HG02970 (cell line): ENCODE data around the gene CHRNB2.

ENCODE experiments used
- ATAC-seq: cut with Tn5 transposase; IDR thresholded peaks from one replicate; pipeline ENCODE4 v1.9.1; 2021; ENCODE audit warnings: mild to moderate bottlenecking, moderate library complexity, moderate number of reproducible peaks; ENCODE audit not compliant: unreplicated experiment, low FRiP score

CHRNB2 gene

DNA sequence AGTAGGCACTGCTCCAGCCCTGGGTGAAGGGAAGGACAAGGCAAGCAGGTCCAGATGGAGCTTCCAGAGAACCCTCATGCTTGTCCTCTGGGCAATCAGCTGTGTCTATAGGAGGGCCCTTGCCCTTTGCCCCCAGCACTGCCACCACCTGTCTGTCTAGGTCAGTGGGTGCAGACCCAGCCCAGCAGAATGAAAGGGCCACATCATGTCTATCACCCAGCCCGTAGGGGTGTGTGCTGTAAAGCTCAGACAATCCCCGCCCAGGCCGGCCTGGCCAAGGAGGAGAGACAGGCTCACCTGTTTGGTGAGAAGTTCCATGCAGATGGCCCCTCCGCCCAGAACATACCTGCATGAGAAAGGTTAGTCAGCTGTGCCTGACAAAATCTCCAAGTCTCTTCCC lies 16.1 kb upstream of the CHRNB2 start:
- no peak for ATAC-seq

DNA sequence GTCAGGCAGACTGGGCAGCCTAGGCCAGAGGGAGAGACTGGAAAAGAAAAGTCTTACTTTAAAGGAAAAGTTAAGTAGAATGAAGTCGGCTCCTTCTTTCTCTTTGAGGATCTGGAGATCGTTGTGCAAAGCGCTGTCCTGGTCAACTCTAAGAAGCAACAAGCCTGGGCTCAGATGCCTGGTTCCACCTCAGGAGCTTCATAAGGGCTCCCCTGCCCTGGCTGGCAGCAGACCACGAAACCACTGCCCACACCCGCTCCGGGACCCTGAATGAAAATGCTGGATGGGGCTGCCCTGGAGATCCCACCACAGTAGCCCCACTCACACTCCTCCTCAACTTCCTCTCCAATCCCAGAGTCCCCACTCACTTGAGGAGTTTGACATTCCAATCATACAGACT lies 15.5 kb upstream of the CHRNB2 start:
- ATAC-seq = no peak

DNA sequence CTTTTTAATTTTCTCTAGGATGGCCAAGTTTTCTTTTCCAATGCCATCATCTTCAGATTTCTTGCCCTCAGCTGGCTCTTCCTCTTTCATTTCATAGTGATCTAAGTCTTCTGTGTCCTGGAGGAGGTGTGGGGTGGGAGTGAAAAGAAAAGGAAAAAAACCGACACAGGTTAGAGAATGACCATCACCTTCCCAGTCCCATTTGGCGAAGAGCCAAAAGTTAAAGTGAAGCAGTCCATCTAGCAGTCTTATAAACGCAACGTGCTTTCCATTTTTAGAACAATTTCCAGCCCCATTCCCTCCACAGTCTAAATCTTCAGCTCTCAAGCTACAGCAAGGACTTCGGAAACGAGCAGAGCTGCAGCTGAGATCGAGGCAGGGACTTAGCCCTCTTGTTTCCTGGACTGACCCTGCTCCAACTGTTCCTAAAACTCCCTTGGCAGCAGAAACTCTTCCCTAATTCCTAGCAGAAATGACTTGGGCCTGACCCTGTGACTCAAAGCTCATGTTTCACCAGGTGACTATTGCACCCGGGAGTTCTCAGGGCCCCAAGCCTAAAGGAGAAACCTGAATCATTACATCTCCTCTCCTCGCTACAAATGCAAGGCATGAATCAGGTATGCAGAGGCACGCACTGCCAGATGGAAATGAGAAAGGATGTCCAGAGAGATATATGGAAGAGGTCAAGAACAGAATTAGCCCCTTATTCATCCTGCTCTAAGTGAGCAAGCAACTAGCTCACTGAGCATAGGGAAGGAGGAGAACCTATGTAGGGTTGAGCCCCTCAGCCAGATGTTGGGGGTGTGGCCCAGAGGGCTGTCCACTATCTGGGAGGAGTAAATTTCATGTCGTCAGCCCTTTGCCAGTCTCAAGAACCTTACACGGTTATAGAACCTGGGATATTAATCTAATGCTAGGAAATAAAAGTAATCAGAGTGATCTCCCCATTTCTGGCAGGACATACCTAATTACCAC lies 14.2 kb upstream of the CHRNB2 start:
- no peak for ATAC-seq

DNA sequence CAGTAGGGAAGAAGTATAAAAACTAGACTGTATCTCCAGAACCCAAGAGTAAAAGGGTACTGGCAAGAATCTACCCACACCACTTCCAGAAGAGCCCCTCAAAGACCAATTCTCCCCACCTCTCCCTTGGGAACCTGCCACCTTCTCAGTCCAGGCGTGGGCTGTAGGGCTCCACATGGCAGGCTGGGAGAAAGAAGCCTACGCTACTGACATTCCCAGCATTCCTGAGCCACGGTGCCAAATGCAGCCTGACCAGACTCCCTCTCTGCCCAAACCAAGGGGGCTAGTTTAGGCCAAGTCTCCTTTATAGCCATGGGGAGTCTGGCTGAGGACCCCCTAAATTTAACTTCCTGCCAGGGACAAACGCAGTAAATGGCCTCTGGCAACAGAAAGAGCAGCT lies 11.2 kb upstream of the CHRNB2 start:
- no peak for ATAC-seq

DNA sequence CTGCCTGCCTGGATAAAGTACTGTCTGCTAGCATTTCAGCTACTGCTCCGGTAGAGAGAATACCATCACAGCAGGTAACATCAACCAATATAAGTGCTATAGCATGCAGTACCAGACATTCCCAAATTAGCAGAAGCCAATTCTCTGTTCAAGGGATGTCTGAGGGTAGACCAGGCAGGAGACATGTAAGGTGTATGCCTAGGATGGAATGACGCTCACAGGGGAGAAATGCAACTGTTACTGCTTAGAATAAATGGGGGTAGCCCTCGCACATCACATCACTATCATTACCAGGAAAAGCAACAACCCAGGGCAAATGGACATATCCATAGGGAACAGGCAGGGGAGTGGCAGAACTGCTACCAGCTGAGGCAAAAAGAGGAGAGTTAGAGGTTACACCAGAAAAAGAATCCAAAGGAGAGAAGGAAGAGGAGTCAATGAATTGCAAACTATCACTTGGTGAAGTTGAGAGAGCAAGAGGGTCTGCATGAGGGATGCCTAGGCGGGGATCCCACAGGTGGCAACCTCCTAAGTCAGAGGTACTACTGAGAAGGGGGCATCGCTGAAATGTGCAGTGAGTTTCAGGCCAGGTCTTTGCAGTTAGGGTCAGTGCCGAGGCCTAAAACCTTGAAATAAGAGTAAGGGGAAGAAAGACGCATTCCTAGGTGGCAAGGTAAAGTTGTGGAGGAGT lies 10.2 kb upstream of the CHRNB2 start:
- no peak for ATAC-seq

DNA sequence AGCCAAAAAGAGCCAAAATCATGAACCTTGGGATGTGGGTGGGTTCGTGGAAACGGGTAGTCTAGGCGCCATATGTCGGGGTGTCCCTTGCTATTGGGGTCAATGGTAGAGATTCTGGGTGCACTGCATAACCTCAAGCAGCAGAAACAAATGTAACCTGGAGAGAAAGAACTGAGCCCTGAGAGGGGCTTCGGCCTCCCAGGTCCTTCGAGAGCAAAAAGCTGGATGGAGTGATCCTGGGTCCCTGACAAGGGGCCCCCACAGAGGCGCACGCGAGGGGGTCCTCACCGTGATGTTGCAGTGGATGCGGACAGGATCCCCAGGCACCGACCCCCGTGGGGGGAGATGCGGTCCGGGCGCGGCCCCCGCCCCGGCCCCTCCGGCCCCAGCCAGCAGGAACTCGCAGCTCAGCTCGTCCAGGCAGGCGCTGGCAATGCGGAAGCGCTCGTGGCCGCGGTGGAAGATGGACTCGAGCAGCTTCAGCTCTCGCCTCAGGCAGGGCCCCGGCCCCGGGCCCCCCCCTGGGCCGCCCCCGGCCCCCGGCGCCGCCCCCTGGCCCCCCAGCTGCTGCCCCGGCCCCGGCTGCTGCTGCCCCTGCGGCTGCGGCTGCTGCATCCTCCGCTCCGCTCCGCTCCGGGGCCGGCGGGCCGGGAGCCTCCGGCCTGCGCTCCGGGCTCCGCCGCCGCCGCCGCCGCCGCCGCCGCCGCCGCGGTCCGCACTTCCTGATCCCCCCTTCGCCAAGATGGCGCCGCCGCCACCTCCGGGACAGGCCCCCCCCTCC lies 9.4 kb upstream of the CHRNB2 start, which contains the start of gene UBE2Q1:
Gene UBE2Q1, minus strand, starts transcription at position 724 of the 781 bp plus-strand sequence. Its CDS starts 109 bp downstream, at position 615.
- peak; percentile 4 for ATAC-seq

DNA sequence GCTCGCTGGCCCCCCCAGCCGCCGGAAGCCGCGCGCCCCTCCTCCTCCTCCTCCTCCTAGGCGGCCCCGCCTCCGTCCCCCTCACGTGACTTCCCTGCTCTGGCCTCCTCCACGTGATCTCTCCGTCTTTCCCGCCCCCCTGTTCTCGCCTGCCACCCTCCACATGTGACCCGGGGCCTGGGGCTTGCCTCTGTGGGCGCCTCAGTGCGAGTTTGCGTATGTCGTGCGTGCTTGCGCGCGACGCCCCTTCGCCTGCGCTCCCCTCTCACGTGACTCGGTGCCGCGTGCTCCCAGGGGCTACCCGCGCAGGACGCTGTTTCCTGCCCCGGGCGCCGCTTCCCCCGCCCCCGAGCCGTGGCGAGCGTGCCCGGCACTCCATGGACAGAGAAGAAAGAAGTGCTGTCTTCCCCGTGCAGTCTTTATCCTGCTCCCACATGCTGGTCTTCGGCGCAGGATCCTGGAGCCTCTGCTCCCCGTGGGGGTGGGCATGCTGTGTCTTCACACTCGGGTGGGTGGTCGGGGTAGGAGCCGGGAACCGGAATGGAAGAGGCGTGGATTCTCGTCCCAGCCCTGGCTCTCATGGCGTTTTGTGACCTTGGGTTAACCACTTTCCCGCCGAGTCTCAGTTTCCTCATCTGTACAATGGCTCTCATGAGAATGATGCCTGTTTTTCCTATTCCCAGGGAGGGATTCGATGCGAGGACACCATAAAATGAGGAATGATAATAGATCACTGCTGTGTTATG lies 8.7 kb upstream of the CHRNB2 start:
- ATAC-seq = peak; percentile 88

DNA sequence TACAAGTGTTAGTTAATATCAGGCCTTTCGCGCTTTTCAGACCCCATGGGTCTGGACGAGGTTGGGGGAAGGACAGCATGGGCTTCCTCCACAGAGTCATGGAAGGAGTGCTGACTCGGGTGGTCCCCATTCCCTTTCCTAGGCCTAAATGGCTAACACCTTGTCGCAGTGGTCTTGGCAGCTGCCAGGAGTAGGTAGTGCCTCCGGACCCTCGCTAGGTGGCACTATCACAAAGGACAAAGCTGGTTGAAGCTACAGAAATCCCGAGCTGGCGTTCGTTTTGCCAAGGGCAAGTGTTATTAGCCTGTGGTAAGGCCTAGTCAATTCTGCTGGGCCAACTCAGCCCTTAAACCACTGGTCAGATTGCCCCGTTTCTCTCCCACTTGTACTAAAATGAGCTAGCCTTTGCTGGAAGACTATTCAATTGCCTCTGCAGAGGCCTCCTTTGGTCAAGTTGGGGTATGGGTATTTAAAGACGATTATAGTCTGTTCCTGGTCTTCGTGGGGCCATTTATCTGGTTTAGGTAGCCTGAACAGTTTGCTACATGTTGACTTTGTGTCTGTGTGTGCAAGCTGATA lies 8.0 kb upstream of the CHRNB2 start:
- ATAC-seq = peak; percentile 48

DNA sequence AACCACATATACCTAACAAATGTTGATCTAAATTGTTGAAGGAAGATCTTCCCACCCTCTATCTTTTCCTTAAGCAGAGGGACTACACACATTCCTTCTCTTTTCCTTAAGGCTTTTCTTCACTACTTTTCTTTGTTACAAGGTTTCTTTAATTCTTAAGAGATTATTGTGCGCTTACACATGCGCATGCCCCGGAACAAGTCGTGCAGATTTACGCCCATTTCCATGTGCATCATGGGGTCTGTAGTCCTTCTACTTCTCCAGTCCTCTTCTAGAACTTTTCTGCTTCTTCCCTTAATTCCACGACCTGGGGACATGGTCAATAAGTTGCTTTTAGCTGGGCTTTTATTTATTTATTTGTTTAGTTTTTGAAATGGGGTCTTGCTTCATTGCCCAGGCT lies 1.7 kb upstream of the CHRNB2 start:
- ATAC-seq = no peak

DNA sequence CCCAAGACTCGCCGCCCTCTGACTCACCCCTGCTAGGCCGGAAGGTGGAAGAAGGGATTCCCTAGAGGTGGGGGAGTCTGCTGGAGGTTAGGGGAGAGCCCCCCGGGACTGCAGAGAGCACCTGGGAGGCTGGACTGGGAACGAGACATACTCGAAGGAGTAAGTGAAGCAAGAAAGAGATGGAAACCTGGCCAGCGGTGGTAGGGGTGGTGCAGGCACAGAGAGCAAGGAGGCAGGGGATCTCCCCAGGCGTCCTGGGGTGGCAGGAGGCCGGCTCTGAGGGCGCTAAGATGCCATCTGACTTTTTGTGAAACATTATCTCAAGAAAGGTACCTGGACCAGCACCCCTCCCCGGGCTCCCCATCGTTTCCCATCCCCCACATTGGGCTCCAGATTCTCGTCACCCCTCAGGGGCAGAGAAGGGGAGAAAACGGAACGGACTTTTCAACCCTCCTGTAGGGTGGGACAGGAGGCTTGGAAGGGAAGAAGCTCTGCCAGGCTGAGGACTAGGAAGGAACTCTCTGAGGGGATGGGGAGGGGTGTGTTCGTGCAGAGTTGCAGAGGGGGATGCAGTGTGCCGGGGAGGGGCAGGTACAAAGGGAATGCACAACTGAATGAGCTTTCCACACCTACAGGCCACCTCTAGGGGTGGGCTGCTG lies 708 bp downstream of the CHRNB2 start:
- no peak for ATAC-seq

DNA sequence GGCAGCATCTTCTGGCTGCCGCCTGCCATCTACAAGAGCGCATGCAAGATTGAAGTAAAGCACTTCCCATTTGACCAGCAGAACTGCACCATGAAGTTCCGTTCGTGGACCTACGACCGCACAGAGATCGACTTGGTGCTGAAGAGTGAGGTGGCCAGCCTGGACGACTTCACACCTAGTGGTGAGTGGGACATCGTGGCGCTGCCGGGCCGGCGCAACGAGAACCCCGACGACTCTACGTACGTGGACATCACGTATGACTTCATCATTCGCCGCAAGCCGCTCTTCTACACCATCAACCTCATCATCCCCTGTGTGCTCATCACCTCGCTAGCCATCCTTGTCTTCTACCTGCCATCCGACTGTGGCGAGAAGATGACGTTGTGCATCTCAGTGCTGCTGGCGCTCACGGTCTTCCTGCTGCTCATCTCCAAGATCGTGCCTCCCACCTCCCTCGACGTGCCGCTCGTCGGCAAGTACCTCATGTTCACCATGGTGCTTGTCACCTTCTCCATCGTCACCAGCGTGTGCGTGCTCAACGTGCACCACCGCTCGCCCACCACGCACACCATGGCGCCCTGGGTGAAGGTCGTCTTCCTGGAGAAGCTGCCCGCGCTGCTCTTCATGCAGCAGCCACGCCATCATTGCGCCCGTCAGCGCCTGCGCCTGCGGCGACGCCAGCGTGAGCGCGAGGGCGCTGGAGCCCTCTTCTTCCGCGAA lies 3.8 kb downstream of the CHRNB2 start:
- ATAC-seq = no peak

DNA sequence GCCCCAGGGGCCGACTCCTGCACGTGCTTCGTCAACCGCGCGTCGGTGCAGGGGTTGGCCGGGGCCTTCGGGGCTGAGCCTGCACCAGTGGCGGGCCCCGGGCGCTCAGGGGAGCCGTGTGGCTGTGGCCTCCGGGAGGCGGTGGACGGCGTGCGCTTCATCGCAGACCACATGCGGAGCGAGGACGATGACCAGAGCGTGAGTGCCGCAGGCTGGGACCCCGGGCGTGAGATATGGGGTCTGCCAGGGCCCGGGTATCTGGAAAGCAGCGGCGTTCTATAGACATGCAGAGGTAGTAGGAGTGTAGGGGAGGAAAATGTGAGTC lies 4.3 kb downstream of the CHRNB2 start:
- ATAC-seq = no peak

DNA sequence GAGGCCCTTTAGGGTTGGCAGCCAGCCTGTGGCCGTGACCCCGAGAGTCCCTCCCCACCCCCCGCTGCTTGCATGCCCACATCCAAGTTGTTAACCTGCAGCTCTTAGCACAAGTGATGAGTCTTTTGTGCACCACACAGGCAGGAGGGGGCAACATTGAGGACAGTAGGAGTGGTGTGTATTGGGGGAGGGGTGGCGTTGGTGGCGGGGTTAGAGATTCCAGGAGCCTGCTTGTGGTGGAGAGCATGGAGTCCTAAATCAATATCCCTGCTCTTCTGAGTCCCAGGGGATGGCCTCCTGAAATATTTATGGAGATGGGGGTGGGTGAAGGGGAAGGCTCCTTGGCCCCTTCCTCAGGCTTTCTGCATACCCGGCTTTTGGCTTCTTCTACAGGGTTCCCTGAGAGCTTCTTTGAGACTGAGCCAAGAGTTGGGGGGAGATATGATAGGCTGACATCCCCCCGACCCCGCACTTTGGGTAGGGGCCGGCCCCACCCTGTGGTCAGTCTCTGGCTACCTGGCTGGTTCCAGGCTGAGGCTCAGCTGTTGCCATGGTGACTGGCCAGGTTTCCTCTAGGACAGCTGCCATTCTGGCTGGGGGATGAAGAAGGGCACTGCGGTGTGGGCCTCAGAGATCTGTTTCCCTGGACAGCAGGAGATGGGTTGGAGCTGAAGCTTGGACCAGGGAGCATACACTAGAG lies 5.0 kb downstream of the CHRNB2 start:
- ATAC-seq = no peak

DNA sequence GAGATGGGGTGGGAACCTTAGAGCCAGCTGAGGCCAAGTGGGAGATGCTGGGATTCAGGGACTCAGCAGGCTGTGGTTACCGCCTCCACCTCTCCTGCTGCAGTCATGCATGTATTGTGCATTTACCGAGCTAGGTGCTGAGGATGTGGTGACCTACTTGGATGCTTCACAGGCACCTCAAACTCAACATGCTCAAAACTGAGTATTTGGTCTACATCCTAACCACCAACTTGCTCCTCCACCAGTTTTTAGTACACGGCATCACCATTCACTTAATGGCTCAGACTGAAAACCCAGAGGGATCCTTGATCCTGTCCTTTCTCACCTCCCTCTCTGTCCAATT lies 5.6 kb downstream of the CHRNB2 start:
- ATAC-seq = no peak

DNA sequence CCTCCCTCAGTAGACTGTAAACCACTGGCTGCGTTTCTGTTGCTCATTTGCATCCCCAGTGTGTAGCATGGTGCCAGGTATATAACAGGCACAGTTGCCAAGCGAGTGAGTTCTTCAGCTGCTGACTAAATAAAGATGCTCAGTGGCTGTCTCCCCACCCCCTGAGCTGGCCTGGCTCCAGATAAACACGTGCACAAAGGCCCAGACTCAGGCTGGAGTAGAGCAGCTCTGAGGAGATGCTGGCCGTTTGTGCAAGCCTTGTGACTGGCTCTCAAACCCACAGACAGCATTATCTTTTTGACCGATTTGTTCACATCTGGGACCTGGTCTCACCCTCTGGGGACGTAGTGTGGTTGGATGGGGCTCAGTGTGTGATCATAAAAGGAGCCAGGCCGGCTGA lies 7.1 kb downstream of the CHRNB2 start:
- ATAC-seq = no peak

DNA sequence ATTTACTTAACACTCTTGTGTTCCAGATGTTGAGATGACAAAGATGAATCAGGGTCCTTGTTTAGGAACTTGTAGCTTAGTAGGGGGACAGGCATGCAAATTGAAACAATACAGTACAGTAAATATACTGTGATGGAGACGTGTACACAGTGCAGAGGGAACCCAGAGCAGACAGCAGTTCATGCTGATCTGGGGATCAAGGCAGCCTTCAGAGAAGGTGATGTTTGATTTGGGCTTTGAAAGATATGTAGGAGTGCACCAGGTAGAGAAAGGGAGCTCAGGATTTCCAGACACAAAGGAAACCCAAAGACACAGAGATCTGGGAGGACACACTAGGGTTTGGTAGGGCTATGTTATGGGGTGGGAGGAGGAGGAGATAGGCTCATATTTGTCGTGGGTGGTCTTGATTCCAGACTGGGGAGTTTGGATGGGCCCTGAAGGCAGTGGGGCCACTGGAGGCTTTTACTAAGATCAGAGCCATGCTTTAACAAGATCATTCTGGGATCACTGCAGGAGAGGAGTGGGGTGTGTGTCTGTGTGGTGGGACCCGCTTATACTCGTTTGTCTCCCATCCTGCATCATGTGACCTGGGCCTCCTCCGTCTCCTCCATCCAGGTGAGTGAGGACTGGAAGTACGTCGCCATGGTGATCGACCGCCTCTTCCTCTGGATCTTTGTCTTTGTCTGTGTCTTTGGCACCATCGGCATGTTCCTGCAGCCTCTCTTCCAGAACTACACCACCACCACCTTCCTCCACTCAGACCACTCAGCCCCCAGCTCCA lies 7.8 kb downstream of the CHRNB2 start:
- no peak for ATAC-seq

DNA sequence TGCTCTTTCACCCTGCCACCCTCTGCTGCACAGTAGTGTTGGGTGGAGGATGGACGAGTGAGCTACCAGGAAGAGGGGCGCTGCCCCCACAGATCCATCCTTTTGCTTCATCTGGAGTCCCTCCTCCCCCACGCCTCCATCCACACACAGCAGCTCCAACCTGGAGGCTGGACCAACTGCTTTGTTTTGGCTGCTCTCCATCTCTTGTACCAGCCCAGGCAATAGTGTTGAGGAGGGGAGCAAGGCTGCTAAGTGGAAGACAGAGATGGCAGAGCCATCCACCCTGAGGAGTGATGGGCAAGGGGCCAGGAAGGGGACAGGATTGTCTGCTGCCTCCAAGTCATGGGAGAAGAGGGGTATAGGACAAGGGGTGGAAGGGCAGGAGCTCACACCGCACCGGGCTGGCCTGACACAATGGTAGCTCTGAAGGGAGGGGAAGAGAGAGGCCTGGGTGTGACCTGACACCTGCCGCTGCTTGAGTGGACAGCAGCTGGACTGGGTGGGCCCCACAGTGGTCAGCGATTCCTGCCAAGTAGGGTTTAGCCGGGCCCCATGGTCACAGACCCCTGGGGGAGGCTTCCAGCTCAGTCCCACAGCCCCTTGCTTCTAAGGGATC lies 8.5 kb downstream of the CHRNB2 start:
- no peak for ATAC-seq
